ENCODE data around the gene TARDBP. TPM values are rescaled to one million over a fixed set of nuclear protein-coding genes. Genes with fewer than 3 reads are reported as not detected.
"Not testable (repeated sequence)": the region's sequence is repeated elsewhere in the genome, so short reads cannot be mapped to it uniquely, and the experiment has no call there.

TARDBP gene
- total RNA-seq, 1 donor from 2014 or later: 71.2 TPM

DNA sequence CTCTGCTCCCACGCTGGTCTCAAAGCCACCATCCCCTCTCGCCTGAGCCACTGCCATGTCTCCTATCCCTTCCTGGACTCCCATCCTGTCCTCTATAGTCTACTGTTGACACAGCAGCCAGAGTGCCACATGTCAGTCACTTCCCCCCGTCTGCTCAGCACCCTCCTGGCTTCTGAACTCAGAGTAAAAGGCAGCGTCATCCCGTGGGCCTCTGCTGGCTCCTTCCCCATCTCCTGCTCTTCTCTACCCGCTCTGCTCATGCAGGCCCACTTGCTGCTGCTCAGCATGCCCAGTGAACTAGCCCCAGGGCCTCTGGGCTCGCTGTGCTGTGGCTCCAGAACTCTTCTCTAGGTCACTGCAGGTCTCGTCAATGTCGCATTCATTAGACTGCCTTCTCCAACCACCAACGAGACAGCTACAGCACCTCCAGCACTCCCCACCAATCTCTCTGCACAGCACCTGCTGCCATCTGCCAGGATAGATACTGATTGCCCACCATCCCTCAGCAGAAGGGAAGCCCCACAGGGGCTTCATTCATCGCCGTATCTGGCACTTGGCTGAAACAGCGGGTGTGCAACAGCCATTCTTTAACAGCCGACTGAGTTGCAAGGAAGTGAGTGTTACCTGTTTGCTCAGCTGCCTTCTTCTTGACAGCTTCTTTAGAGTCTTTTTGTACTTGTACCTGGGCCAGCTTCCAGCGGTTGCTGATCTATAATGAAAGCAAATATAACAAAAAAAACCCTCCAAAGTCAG lies 59.2 kb downstream of the TARDBP start:
- DNase-seq (ENCODE audit: low read depth): no peak
- no peak overlapping the region for H3K4me3 ChIP-seq (ENCODE audit: low read depth, low read length)
- TF ChIP-seq, protein P1, sequence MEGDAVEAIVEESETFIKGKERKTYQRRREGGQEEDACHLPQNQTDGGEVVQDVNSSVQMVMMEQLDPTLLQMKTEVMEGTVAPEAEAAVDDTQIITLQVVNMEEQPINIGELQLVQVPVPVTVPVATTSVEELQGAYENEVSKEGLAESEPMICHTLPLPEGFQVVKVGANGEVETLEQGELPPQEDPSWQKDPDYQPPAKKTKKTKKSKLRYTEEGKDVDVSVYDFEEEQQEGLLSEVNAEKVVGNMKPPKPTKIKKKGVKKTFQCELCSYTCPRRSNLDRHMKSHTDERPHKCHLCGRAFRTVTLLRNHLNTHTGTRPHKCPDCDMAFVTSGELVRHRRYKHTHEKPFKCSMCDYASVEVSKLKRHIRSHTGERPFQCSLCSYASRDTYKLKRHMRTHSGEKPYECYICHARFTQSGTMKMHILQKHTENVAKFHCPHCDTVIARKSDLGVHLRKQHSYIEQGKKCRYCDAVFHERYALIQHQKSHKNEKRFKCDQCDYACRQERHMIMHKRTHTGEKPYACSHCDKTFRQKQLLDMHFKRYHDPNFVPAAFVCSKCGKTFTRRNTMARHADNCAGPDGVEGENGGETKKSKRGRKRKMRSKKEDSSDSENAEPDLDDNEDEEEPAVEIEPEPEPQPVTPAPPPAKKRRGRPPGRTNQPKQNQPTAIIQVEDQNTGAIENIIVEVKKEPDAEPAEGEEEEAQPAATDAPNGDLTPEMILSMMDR (IDR thresholded peaks at IDR 0.05; ENCODE audit: insufficient read depth, low read length, poor library complexity, severe bottlenecking): no peak
- no peaks in the 10 kb centered on the region for H3K27me3 ChIP-seq (ENCODE audit: control insufficient read depth, insufficient read depth, low read length)
- peaks cover 4% of the 10 kb centered on the region for H3K36me3 ChIP-seq (ENCODE audit: control insufficient read depth, insufficient read depth, low read length)

DNA sequence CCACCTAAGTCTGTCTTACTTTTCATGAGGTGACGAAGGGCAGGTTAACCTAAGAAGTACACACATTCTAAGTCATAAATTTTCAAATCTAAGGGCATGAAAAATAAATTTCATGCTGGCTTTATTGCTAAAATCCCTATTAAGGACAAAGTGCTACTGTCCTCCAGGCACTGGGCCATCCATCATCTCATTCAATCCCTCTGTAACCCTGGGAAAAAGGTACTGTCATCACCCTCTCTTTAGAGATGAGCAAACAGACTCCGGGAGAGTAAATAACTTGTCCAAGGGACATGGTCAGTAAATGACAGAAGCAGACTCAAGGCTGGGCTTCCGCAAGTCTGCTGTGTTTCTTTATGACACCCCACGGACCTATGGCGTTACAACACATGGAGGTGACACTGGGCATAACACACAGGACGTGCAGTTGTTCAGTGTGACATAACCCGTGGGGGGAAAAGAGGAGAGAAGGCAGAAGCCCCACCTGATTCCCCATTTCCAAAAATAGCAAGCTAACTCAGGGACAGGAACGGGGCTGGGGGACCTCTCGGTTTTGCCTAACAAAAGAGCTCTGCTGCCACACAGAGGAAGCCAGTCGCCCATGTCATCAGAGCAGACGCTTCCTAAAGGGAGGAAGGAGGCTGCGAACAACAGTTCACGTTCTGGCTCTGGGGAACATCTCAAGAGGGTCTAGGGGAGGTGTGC lies 59.9 kb downstream of the TARDBP start:
- TF ChIP-seq, protein P1 (IDR thresholded peaks at IDR 0.05; ENCODE audit: insufficient read depth, low read length, poor library complexity, severe bottlenecking): no peak
- peaks cover 4% of the 10 kb centered on the region for H3K36me3 ChIP-seq (ENCODE audit: control insufficient read depth, insufficient read depth, low read length)
- no peak for DNase-seq (ENCODE audit: low read depth)
- no peak overlapping the region for H3K4me3 ChIP-seq (ENCODE audit: low read depth, low read length)
- no peaks in the 10 kb centered on the region for H3K27me3 ChIP-seq (ENCODE audit: control insufficient read depth, insufficient read depth, low read length)

DNA sequence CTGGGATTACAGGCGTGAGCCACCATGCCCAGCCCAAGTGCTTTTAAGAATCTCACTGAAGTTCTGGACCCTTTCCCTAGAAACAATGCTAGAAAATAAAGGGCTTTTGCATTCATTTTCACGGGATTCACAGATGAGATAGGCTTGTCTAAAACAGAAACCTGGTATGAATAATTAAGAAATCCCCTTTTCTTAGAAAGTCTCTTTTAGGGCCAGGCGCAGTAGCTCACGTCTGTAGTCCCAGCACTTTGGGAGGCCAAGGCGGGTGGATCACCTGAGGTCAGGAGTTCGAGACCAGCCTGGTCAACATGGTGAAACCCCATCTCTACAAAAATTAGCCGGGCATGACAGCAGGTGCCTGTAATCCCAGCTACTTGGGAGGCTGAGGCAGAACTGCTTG lies 60.9 kb downstream of the TARDBP start:
- H3K36me3 ChIP-seq (ENCODE audit: control insufficient read depth, insufficient read depth, low read length): not testable (repeated sequence)

More for the DNA sequence above, 60.9 kb downstream of the TARDBP start:
- not testable (repeated sequence) for H3K4me3 ChIP-seq (ENCODE audit: low read depth, low read length); H3K27me3 ChIP-seq (ENCODE audit: control insufficient read depth, insufficient read depth, low read length); DNase-seq (ENCODE audit: low read depth)

Other genes with a start within 250 kb of the TARDBP start
- 19.1 and 28.2 TPM in 2 replicates for gene CASZ1, start 216.0 kb upstream of the TARDBP start, total RNA-seq
- gene MASP2, start 34.6 kb downstream of the TARDBP start, total RNA-seq: 0.55 TPM in 1 of 2 replicates, not detected in the other
- gene SRM, start 47.4 kb downstream of the TARDBP start, total RNA-seq: 75.0 and 75.4 TPM in 2 replicates
- gene EXOSC10, start 87.2 kb downstream of the TARDBP start, total RNA-seq: 64.1 and 72.6 TPM in 2 replicates
- gene ANGPTL7, start 176.7 kb downstream of the TARDBP start, total RNA-seq: not detected in 2 replicates
- 41.3 and 48.1 TPM in 2 replicates for gene MTOR, start 249.9 kb downstream of the TARDBP start, total RNA-seq

All from kidney epithelial cell (primary cell).